ENCODE measurements around the gene BOK. TPM values are rescaled to one million over a fixed set of nuclear protein-coding genes. Genes with fewer than 3 reads are reported as not detected.

BOK gene
- total RNA-seq, 5 donors from 2014 or later (not counting 1 experiment from before 2014, with no cell fraction given) = 0.20 to 0.89 (median 0.35) TPM; not detected in 2

DNA sequence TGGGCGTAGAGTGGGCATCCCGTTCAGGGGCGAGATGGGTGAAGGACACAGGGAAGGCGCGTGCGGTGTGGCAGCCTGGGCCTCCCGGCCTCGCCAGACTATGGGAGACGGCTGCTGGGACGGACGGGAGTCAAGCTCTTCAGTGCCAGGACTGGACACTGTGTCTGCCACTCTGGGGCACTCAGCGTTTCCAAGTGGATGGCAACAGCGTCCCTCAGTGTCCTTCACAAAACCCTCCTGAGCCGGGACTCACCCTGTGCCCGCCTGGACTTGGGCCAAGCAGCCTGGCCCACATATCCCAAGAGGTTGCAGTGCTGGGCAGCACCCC lies 16.3 kb upstream of the BOK start:
- H3K27me3 Mint-ChIP-seq = peaks cover 12 to 32% of the 10 kb centered on the region in 2 donors
- ATAC-seq (replicated peaks in 1 of 4) (no peak), DNase-seq (no peak)
- H3K27ac Mint-ChIP-seq = no peak overlapping the region
- ChIA-PET CTCF (no interaction called here), POLR2A (no interaction called here)
- H3K36me3 Mint-ChIP-seq = no peaks in the 10 kb centered on the region
- peaks cover 12 to 77% of the 10 kb centered on the region in 2 experiments for H3K27me3 ChIP-seq (replicated peaks in 1 of 2; ENCODE audit: control insufficient read depth in 2 of 2, extremely low read depth in 1 of 2, insufficient read depth in 2 of 2, low read length in 1 of 2)
- H3K36me3 ChIP-seq (ENCODE audit: control insufficient read depth in 2 of 2, extremely low read depth in 1 of 2, insufficient read depth in 1 of 2, low read length in 1 of 2) = no peaks in the 10 kb centered on the region
- no peaks in the 10 kb centered on the region for H3K9me3 Mint-ChIP-seq
- no peak overlapping the region for H3K4me3 ChIP-seq (ENCODE audit: control insufficient read depth in 1 of 2, extremely low read depth in 1 of 2, low read length in 1 of 2)
- 85% methylated on average over 14 of the region's 15 CpGs for WGBS (ENCODE audit: insufficient coverage)
- peaks cover 0 to 14% of the 10 kb centered on the region in 2 experiments for H3K4me1 ChIP-seq (ENCODE audit: control insufficient read depth in 1 of 2, extremely low read depth in 1 of 2, insufficient read depth in 2 of 2, low read length in 2 of 2)
- H3K9me3 ChIP-seq = no peaks in the 10 kb centered on the region
- H3K27ac ChIP-seq (ENCODE audit: low read length) = no peak overlapping the region
- peaks cover 0 to 4% (median 3%) of the 10 kb centered on the region in 3 donors for H3K4me1 Mint-ChIP-seq
- H3K4me3 Mint-ChIP-seq = peak overlapping the region in 1 of 3 donors; percentile 26

DNA sequence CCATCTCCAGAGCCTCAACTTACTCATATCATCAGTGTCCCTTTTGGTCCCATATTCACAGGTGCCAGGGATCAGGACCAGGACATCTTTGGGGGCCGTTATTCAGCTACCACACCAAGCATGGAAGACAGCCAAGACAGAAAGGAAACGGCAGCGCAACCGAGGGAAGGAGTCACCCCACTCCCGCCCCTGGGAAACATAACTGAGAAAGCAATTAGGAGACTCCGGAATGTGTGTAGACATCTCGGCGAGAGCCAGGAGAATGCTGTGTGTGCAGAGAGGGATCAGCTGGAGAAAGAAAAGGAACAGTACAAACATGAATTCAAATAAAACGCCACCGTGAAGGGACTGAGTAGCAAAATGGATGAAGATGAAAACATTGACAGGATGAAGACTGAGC lies 13.4 kb upstream of the BOK start:
- POLR2A ChIA-PET = no interaction called here
- CTCF ChIA-PET = no interaction called here
- Histone ChIP-seq H3K27me3 (replicated peaks in 1 of 2; ENCODE audit: control insufficient read depth in 2 of 2, extremely low read depth in 1 of 2, insufficient read depth in 2 of 2, low read length in 1 of 2) (peaks cover 12 to 82% of the 10 kb centered on the region in 2 experiments), H3K27ac (ENCODE audit: low read length) (no peak overlapping the region), H3K9me3 (no peaks in the 10 kb centered on the region), H3K4me1 (ENCODE audit: control insufficient read depth in 1 of 2, extremely low read depth in 1 of 2, insufficient read depth in 2 of 2, low read length in 2 of 2) (peaks cover 0 to 14% of the 10 kb centered on the region in 2 experiments), H3K4me3 (ENCODE audit: control insufficient read depth in 1 of 2, extremely low read depth in 1 of 2, low read length in 1 of 2) (no peak overlapping the region), H3K36me3 (ENCODE audit: control insufficient read depth in 2 of 2, extremely low read depth in 1 of 2, insufficient read depth in 1 of 2, low read length in 1 of 2) (no peaks in the 10 kb centered on the region)
- no peak for ATAC-seq (replicated peaks in 1 of 4)
- Mint-ChIP-seq H3K36me3 (no peaks in the 10 kb centered on the region), H3K27me3 (peaks cover 11 to 40% of the 10 kb centered on the region in 2 donors), H3K4me1 (peaks cover 0 to 4% (median 3%) of the 10 kb centered on the region in 3 donors), H3K9me3 (no peaks in the 10 kb centered on the region), H3K27ac (no peak overlapping the region), H3K4me3 (no peak overlapping the region)
- no peak for DNase-seq
- 87% methylated on average over 8 of the region's 10 CpGs for WGBS (ENCODE audit: insufficient coverage)

DNA sequence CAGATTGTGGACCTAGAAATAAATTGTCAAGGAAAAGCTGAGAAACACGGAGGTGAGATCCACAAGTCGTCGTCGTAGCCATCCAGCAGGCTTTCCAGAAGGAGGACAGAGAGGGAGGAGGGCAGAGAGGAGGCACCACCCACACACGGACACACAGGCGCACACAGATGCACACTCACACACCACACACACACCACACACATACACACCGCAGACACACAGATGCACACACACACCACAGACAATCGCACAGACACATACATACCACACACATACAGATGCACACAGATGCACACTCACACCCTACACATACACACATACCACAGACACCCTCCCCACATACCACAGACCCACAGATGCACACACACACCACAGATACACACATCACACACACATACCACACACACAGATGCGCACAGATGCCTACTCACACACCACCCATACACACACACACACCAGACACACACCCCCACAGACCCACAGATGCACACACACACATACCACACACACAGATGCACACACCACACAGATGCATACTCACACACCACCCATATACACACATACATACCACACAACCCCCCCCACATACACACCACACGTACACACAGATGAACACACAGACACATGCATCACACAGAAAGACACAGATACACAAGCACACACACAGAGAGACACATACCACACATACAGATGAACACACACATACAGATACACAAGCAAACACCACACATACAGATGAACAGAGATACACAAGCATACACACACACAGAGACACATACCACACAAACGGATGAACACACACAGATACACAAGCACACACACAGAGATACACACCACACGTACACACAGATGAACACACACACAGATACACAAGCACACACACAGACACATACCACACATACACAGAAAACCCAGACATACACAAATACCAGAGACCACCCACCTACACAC lies 12.7 kb upstream of the BOK start:
- ATAC-seq (replicated peaks in 1 of 4) (no peak), DNase-seq (no peak)
- CTCF ChIA-PET = no interaction called here
- Mint-ChIP-seq H3K4me3 (no peak overlapping the region), H3K27ac (no peak overlapping the region), H3K9me3 (no peaks in the 10 kb centered on the region), H3K4me1 (peaks cover 0 to under 1% (median 0%) of the 10 kb centered on the region in 3 donors), H3K27me3 (peaks cover 8 to 36% of the 10 kb centered on the region in 2 donors), H3K36me3 (no peaks in the 10 kb centered on the region)
- WGBS (ENCODE audit: insufficient coverage) = 83% methylated on average over 7 of the region's 12 CpGs
- no peak overlapping the region for H3K4me3 ChIP-seq (ENCODE audit: control insufficient read depth in 1 of 2, extremely low read depth in 1 of 2, low read length in 1 of 2)
- H3K27me3 ChIP-seq (replicated peaks in 1 of 2; ENCODE audit: control insufficient read depth in 2 of 2, extremely low read depth in 1 of 2, insufficient read depth in 2 of 2, low read length in 1 of 2) = peaks cover 12 to 82% of the 10 kb centered on the region in 2 experiments
- no peak overlapping the region for H3K27ac ChIP-seq (ENCODE audit: low read length)
- H3K36me3 ChIP-seq (ENCODE audit: control insufficient read depth in 2 of 2, extremely low read depth in 1 of 2, insufficient read depth in 1 of 2, low read length in 1 of 2) = no peaks in the 10 kb centered on the region
- POLR2A ChIA-PET = no interaction called here
- no peaks in the 10 kb centered on the region for H3K9me3 ChIP-seq
- peaks cover 0 to 9% of the 10 kb centered on the region in 2 experiments for H3K4me1 ChIP-seq (ENCODE audit: control insufficient read depth in 1 of 2, extremely low read depth in 1 of 2, insufficient read depth in 2 of 2, low read length in 2 of 2)

DNA sequence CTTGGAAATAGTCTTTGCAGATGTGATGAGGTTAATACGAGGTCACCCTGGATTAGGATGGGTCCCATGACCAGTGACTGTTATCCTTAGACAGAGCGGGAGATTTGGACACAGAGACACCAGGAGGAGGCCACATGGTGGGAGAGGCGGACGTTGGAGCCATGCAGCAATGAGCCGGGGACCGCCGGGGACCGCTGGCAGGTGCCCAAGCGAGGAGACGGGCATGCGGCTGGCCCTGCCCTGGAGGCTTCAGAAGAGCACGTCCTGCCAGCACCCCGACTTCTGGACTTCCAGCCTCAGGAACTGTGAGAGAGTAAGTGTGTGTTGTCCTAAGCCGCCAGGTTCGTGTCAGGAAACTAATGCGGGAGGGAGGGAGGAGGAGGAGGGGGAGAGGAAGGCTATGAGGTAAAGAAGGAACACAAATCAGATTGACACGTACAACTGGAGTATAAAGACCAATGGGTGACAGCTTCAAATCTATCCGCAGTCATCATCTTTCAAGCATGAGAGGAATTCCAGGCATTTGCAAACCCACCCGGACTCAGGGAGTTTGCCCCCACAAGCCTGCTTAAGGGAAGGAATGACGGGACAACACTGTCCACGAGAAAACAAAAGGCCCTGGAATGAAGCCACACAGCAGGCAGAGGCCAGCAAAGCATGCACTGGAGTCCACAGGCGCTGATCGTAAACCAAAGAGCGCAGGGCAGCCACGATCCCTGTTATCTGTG lies 11.6 kb upstream of the BOK start:
- ChIA-PET CTCF (no interaction called here), POLR2A (no interaction called here)
- H3K27ac Mint-ChIP-seq = no peak overlapping the region
- DNase-seq = no peak
- H3K9me3 Mint-ChIP-seq = no peaks in the 10 kb centered on the region
- H3K36me3 Mint-ChIP-seq = no peaks in the 10 kb centered on the region
- H3K36me3 ChIP-seq (ENCODE audit: control insufficient read depth in 2 of 2, extremely low read depth in 1 of 2, insufficient read depth in 1 of 2, low read length in 1 of 2) = no peaks in the 10 kb centered on the region
- ATAC-seq (replicated peaks in 1 of 4) = no peak
- H3K27me3 ChIP-seq (replicated peaks in 1 of 2; ENCODE audit: control insufficient read depth in 2 of 2, extremely low read depth in 1 of 2, insufficient read depth in 2 of 2, low read length in 1 of 2) = peaks cover 12 to 85% of the 10 kb centered on the region in 2 experiments
- no peak overlapping the region for H3K4me3 ChIP-seq (ENCODE audit: control insufficient read depth in 1 of 2, extremely low read depth in 1 of 2, low read length in 1 of 2)
- WGBS (ENCODE audit: insufficient coverage) = 50% methylated on average over 20 of the region's 25 CpGs
- H3K4me1 Mint-ChIP-seq = no peaks in the 10 kb centered on the region
- H3K4me3 Mint-ChIP-seq = no peak overlapping the region
- H3K27ac ChIP-seq (ENCODE audit: low read length) = no peak overlapping the region
- no peaks in the 10 kb centered on the region for H3K4me1 ChIP-seq (ENCODE audit: control insufficient read depth in 1 of 2, extremely low read depth in 1 of 2, insufficient read depth in 2 of 2, low read length in 2 of 2)
- peaks cover 15 to 43% of the 10 kb centered on the region in 2 donors for H3K27me3 Mint-ChIP-seq
- H3K9me3 ChIP-seq = no peaks in the 10 kb centered on the region

DNA sequence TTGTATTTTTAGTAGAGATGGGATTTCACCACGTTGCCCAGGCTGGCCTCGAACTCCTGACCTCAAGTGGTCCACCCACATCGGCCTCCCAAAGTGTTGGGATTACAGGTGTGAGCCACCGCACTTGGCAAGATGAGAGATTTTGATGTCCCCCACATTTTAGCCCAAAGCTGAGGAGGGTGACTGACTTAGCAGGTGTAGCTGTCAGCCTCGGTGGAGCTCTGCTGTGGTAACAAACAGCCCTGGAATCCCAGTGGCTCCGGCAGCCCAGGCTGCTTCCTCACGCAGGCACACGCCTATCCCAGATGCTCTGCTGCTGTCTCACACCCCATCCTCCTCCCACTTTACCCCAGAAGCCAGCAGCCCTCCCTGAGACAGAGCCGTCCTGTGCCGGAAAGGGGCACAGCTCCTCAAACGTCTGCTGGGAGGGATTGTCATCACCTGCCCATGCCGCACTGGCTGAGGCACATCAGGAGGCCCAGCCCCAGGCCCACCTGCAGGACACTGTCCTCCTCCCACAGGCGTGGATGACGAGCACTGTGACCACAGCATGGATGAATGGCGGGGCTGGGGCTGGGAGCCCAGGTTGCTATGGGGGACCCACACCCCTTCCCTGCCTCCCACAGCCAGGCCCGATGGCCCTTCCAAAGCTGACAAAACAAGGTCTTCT lies 10.6 kb upstream of the BOK start:
- Mint-ChIP-seq H3K36me3 (no peaks in the 10 kb centered on the region), H3K4me1 (no peaks in the 10 kb centered on the region), H3K9me3 (no peaks in the 10 kb centered on the region), H3K27ac (no peak overlapping the region), H3K4me3 (no peak overlapping the region), H3K27me3 (peaks cover 18 to 40% of the 10 kb centered on the region in 2 donors)
- peaks cover 8 to 84% of the 10 kb centered on the region in 2 experiments for H3K27me3 ChIP-seq (replicated peaks in 1 of 2; ENCODE audit: control insufficient read depth in 2 of 2, extremely low read depth in 1 of 2, insufficient read depth in 2 of 2, low read length in 1 of 2)
- no peaks in the 10 kb centered on the region for H3K36me3 ChIP-seq (ENCODE audit: control insufficient read depth in 2 of 2, extremely low read depth in 1 of 2, insufficient read depth in 1 of 2, low read length in 1 of 2)
- CTCF ChIA-PET = no interaction called here
- DNase-seq = no peak
- no peak overlapping the region for H3K4me3 ChIP-seq (ENCODE audit: control insufficient read depth in 1 of 2, extremely low read depth in 1 of 2, low read length in 1 of 2)
- no peak for ATAC-seq (replicated peaks in 1 of 4)
- no peaks in the 10 kb centered on the region for H3K9me3 ChIP-seq
- 92% methylated on average over 10 of the region's 16 CpGs for WGBS (ENCODE audit: insufficient coverage)
- H3K27ac ChIP-seq (ENCODE audit: low read length) = no peak overlapping the region
- no peaks in the 10 kb centered on the region for H3K4me1 ChIP-seq (ENCODE audit: control insufficient read depth in 1 of 2, extremely low read depth in 1 of 2, insufficient read depth in 2 of 2, low read length in 2 of 2)
- POLR2A ChIA-PET = interaction anchor here in 1 of 2 donors (0.6 kb wide), 1 partner anchor 247 kb away, joined by 5 read pairs; no protein-coding TSS in a partner anchor

DNA sequence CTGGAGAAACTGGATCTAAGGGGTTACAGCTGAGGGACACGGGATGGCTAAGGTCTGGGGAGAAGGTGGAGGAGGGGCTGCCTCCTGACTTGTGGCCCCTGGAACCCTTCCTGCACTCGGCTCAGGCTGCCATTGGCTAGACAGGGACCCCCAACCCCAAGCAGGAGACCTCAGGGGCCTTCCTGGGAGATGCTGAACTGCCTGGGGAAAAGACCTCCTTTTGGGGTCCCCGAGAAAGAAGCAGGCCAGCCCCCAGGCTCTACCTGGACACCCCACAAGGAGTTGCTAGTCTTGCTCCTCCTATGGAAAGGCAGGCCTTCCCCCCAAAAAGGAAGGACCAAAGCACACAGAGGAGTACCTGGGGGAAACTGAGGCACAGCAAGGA lies 10.1 kb upstream of the BOK start:
- H3K9me3 ChIP-seq = no peaks in the 10 kb centered on the region
- no peak overlapping the region for H3K4me3 Mint-ChIP-seq
- no peak overlapping the region for H3K27ac Mint-ChIP-seq
- ChIA-PET CTCF (no interaction called here), POLR2A (no interaction called here)
- no peaks in the 10 kb centered on the region for H3K36me3 ChIP-seq (ENCODE audit: control insufficient read depth in 2 of 2, extremely low read depth in 1 of 2, insufficient read depth in 1 of 2, low read length in 1 of 2)
- H3K9me3 Mint-ChIP-seq = no peaks in the 10 kb centered on the region
- H3K27me3 ChIP-seq (replicated peaks in 1 of 2; ENCODE audit: control insufficient read depth in 2 of 2, extremely low read depth in 1 of 2, insufficient read depth in 2 of 2, low read length in 1 of 2) = peaks cover 7 to 84% of the 10 kb centered on the region in 2 experiments
- no peak overlapping the region for H3K4me3 ChIP-seq (ENCODE audit: control insufficient read depth in 1 of 2, extremely low read depth in 1 of 2, low read length in 1 of 2)
- H3K36me3 Mint-ChIP-seq = no peaks in the 10 kb centered on the region
- no peak overlapping the region for H3K27ac ChIP-seq (ENCODE audit: low read length)
- ATAC-seq (replicated peaks in 1 of 4) (no peak), DNase-seq (no peak)
- H3K4me1 ChIP-seq (ENCODE audit: control insufficient read depth in 1 of 2, extremely low read depth in 1 of 2, insufficient read depth in 2 of 2, low read length in 2 of 2) = no peaks in the 10 kb centered on the region
- H3K27me3 Mint-ChIP-seq = peaks cover 18 to 37% of the 10 kb centered on the region in 2 donors
- no peaks in the 10 kb centered on the region for H3K4me1 Mint-ChIP-seq
- WGBS (ENCODE audit: insufficient coverage) = no CpG with 5 or more reads among the region's 3 CpGs
